Upper lobe of left lung (tissue), 6 donors: ENCODE measurements around the gene CSNK1G2. TPM values are rescaled to one million over a fixed set of nuclear protein-coding genes. Genes with fewer than 3 reads are reported as not detected.

Source experiments
- ATAC-seq, 2 donors: fragments of 200-7000 bp; cut with Tn5 transposase; one replicate each; pipeline ENCODE4 v1.9.1; 2022; ENCODE audit warnings: mild to moderate bottlenecking in 2 of 2, moderate library complexity in 2 of 2; ENCODE audit not compliant: low FRiP score in 2 of 2
- DNase-seq, 2 donors: peaks; one replicate each; pipeline ENCODE4 v3.0.0-alpha.2; 2019 to 2020
- H3K27ac ChIP-seq, 4 donors: fragments of 200-600 bp; sonication (generic); one replicate each; pipeline ENCODE4 v1.5.1; 2016 to 2019
- H3K27me3 ChIP-seq, 4 donors: fragments of 200-600 bp; sonication (generic); one replicate each; pipeline ENCODE4 v1.5.1; 2017 to 2019
- H3K36me3 ChIP-seq, 4 donors: fragments of 200-600 bp; sonication (generic); one replicate each; pipeline ENCODE4 v1.5.1; 2016 to 2019
- H3K4me1 ChIP-seq, 4 donors: fragments of 200-600 bp; sonication (generic); one replicate each; pipeline ENCODE4 v1.5.1; 2018 to 2019
- H3K4me3 ChIP-seq, 4 donors: fragments of 200-600 bp; sonication (generic); one replicate each; pipeline ENCODE4 v1.5.1; 2017 to 2019; ENCODE audit warnings: mild to moderate bottlenecking in 2 of 4, moderate library complexity in 1 of 4
- H3K9me3 ChIP-seq, 4 donors: fragments of 200-600 bp; sonication (generic); one replicate each; pipeline ENCODE4 v1.5.1; 2018 to 2019
- CTCF ChIP-seq, 6 experiments: fragments of 450-650 bp in 4 of 6; fragments of 200-600 bp in 2 of 6; sonication (generic) in 2 of 6; IDR thresholded peaks; one replicate each; pipeline ENCODE4 v1.5.1; 2016 to 2019; ENCODE audit warnings: antibody characterized with exemption in 6 of 6
- EP300 ChIP-seq, 4 donors: sonication (generic); formaldehyde crosslinking; IDR thresholded peaks; one replicate each; pipeline ENCODE4 v1.5.1; 2017; ENCODE audit warnings: antibody characterized with exemption in 4 of 4, control low read depth in 2 of 4
- POLR2A ChIP-seq, 4 donors: fragments of 450-650 bp; IDR thresholded peaks; one replicate each; pipeline ENCODE4 v1.5.1; 2016 to 2017; ENCODE audit warnings: antibody characterized with exemption in 4 of 4, mild to moderate bottlenecking in 2 of 4
- POLR2AphosphoS5 ChIP-seq, 2 donors: sonication (generic); formaldehyde crosslinking; IDR thresholded peaks; one replicate each; pipeline ENCODE4 v1.5.1; 2017; ENCODE audit warnings: antibody characterized with exemption in 2 of 2
- WGBS, 2 donors: methylation state at CpG; one replicate each; pipeline ENCODE4 v1.1.5; 2017 to 2018; 5-methylcytosine and 5-hydroxymethylcytosine counted together
- total RNA-seq, 6 donors: library from RNA; depleted of rRNA in 4 of 6; stranded (reverse); fragments of >200 nt in 4 of 6; gene quantifications; one replicate each; pipeline versions ENCODE4 v1.1.0 to v1.2.1, GENCODE V29; 2016 to 2021
- donor health status: DM: no; HTN: no; CAD: no; lungs with moderate emphysema.
- donor health status: DM: no; HTN: yes; CAD: no; lungs with severe emphysema.

Gene CSNK1G2
- total RNA-seq, 6 donors from 2014 or later = 49.9 to 176 (median 75.4) TPM

GRCh38 chr19:1959928-1960589, 19.1 kb downstream of the CSNK1G2 start:
- ATAC-seq (no peak), DNase-seq (peak in 1 of 2 donors; percentile 73)
- 94 to 97% methylated on average over 20 to 32 of the region's 32 CpGs for WGBS, 2 donors

DNA sequence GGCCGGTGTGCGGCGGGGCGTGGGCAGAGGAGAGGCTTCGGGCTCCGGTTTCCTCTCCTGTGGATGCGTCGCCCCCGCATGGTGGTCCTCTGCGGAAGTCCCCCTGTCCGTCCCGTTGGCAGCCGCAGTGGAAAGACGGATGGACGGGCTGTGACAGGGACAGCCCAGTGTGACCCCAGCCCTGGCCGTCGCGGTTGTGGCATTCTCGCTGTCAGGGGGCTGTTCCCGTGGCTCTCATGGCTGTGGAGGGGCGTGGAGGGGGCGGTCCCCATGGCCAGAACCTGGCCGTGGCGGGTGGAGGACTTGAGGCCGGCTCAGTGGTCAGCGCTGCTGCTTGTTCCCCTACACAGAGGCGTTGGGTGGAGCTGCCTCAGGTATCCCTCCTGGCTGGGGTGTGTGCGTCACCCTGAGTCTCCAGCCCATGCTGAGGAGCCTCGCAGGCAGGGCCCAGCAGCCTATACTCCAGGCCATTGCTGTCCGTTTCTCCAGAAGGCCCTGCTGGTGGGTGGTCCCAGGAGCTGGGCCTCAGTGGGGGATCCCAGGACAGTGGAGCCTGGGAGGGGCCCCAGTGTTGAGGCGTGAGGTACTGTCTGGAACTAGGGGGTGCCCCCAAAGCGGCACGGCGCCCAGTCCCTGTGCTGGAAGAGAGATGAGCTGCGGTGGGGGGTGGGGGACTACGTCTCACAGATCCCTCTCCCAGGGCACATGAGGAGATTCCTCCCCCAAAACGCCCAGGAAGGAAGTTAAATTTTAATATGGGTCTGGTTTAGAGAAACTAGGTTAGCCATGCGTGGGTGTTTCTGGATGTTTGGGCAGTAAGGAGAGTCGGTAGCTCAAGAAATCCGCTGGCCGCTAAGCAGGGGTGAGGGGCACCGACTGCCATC, 20.3 kb downstream of the CSNK1G2 start:
- Histone ChIP-seq H3K4me3 (no peak overlapping the region), H3K9me3 (no peaks in the 10 kb centered on the region), H3K27ac (no peak overlapping the region), H3K4me1 (no peaks in the 10 kb centered on the region), H3K27me3 (no peaks in the 10 kb centered on the region), H3K36me3 (peaks cover 0 to 12% (median 0%) of the 10 kb centered on the region in 4 donors)
- TF ChIP-seq EP300 (IDR thresholded peaks at IDR 0.05) (no peak), POLR2AphosphoS5 (IDR thresholded peaks at IDR 0.05) (no peak), POLR2A (IDR thresholded peaks at IDR 0.05) (no peak), CTCF (IDR thresholded peaks at IDR 0.05) (no peak)
- 90 to 92% methylated on average over 37 to 38 of the region's 42 CpGs for WGBS, 2 donors
- ATAC-seq (peak; percentile 3 to 4), DNase-seq (peak in 1 of 2 donors; percentile 80)

More at GRCh38 chr19:1959928-1960589, 19.1 kb downstream of the CSNK1G2 start:
- H3K4me1 ChIP-seq = no peaks in the 10 kb centered on the region
- no peaks in the 10 kb centered on the region for H3K9me3 ChIP-seq
- H3K27ac ChIP-seq = no peak overlapping the region
- H3K36me3 ChIP-seq = peaks cover 0 to 12% (median 2%) of the 10 kb centered on the region in 4 donors
- TF ChIP-seq POLR2A (IDR thresholded peaks at IDR 0.05) (no peak), CTCF (IDR thresholded peaks at IDR 0.05) (no peak), POLR2AphosphoS5 (IDR thresholded peaks at IDR 0.05) (no peak), EP300 (IDR thresholded peaks at IDR 0.05) (no peak)
- H3K4me3 ChIP-seq = no peak overlapping the region
- H3K27me3 ChIP-seq = no peaks in the 10 kb centered on the region

DNA sequence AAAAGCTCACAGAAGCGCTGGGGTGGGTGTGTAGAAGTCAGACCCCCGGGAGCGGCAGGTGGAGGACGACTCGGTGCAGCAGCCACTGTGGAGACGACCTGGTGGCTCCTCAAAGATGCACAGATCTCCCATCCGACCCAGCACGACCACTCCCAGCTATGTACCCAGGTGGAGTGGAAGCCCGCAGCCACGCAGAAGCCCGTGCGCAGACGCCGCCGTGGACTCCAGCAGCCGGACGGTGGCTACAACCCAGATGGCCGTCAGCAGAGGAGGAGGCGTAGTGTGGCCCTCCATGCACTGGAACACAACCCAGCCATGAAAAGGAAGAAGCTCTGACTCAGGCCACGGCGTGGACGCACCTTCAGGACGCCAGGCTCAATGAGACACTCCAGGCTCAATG, 21.7 kb downstream of the CSNK1G2 start:
- Histone ChIP-seq H3K27me3 (no peaks in the 10 kb centered on the region), H3K4me1 (no peaks in the 10 kb centered on the region), H3K27ac (no peak overlapping the region), H3K4me3 (no peak overlapping the region), H3K36me3 (peaks cover 0 to 12% (median 0%) of the 10 kb centered on the region in 4 donors), H3K9me3 (no peaks in the 10 kb centered on the region)
- 93 to 96% methylated on average over 22 to 23 of the region's 23 CpGs for WGBS, 2 donors
- DNase-seq (peak in 1 of 2 donors; percentile 77), ATAC-seq (no peak)
- TF ChIP-seq POLR2AphosphoS5 (IDR thresholded peaks at IDR 0.05) = no peak
- no peak for TF ChIP-seq POLR2A (IDR thresholded peaks at IDR 0.05)
- TF ChIP-seq EP300 (IDR thresholded peaks at IDR 0.05) = no peak
- TF ChIP-seq CTCF (IDR thresholded peaks at IDR 0.05) = no peak

- ATAC-seq (no peak), DNase-seq (peak in 1 of 2 donors; percentile 64)
- no peaks in the 10 kb centered on the region for H3K27me3 ChIP-seq
- H3K4me3 ChIP-seq = no peak overlapping the region
- H3K9me3 ChIP-seq = no peaks in the 10 kb centered on the region
- TF ChIP-seq CTCF (IDR thresholded peaks at IDR 0.05) = no peak
- no peak for TF ChIP-seq POLR2AphosphoS5 (IDR thresholded peaks at IDR 0.05)
- TF ChIP-seq EP300 (IDR thresholded peaks at IDR 0.05) = no peak
- no peak for TF ChIP-seq POLR2A (IDR thresholded peaks at IDR 0.05)
- peaks cover 6 to 34% (median 22%) of the 10 kb centered on the region in 4 donors for H3K36me3 ChIP-seq
- no peaks in the 10 kb centered on the region for H3K4me1 ChIP-seq
- no peak overlapping the region for H3K27ac ChIP-seq
- WGBS, 2 donors = 84 to 88% methylated on average over 13 to 26 of the region's 26 CpGs
Measured at GRCh38 chr19:1967087-1967608, 26.2 kb downstream of the CSNK1G2 start.
